ENCODE results near the gene RAB7A. TPM values are rescaled to one million over a fixed set of nuclear protein-coding genes. Genes with fewer than 3 reads are reported as not detected.

The RAB7A gene
- total and polyA plus RNA-seq, 2 donors (not counting 1 experiment from before 2014, with no cell fraction given), result 62.7 to 138 TPM

GRCh38 chr3:128820252-128820839, 94.4 kb downstream of the RAB7A start:
- no peaks in the 10 kb centered on the region for H3K79me2 ChIP-seq (ENCODE audit: control insufficient read depth, insufficient read depth, low read length)
- no peak overlapping the region for H3K27ac ChIP-seq (ENCODE audit: low read length in 2 of 2)
- Mint-ChIP-seq H3K9me3 (ENCODE audit: insufficient read depth) (no peaks in the 10 kb centered on the region), H3K4me1 (no peaks in the 10 kb centered on the region), H3K27ac (no peak overlapping the region), H3K4me3 (no peak overlapping the region), H3K27me3 (no peaks in the 10 kb centered on the region)
- no peaks in the 10 kb centered on the region for H3K9me3 ChIP-seq (ENCODE audit: control extremely low read depth in 1 of 3, control insufficient read depth in 2 of 3, insufficient read depth in 1 of 3, low read length in 2 of 3)
- DNase-seq (no peak), ATAC-seq (ENCODE audit: low read depth) (no peak)
- ChIA-PET POLR2A (no interaction called here), CTCF (interaction anchor here (1.6 kb wide), 1 partner anchor 25 kb away, joined by 5 read pairs; no protein-coding TSS in a partner anchor)
- intact Hi-C loops (cut with micrococcal nuclease), result no loop called here
- no peak for TF ChIP-seq CTCF (IDR thresholded peaks at IDR 0.05)
- no peak for TF ChIP-seq EZH2 (IDR thresholded peaks at IDR 0.05; ENCODE audit: borderline replicate concordance, insufficient read depth, low read depth, low read length, poor library complexity, severe bottlenecking)
- H4K20me1 ChIP-seq (ENCODE audit: control insufficient read depth, insufficient read depth, low read length, poor library complexity, severe bottlenecking), result no peaks in the 10 kb centered on the region
- H3K36me3 ChIP-seq (replicated peaks in 1 of 2; ENCODE audit: control extremely low read depth in 1 of 2, control insufficient read depth in 1 of 2, extremely low read depth in 1 of 2, insufficient read depth in 2 of 2, low read length in 1 of 2), result peaks cover 0 to 45% of the 10 kb centered on the region in 2 experiments
- H3K4me3 ChIP-seq (ENCODE audit: control extremely low read depth in 1 of 5, extremely low read depth in 1 of 5, insufficient read depth in 1 of 5, low read depth in 2 of 5, low read length in 4 of 5), result no peak overlapping the region
- H3K9ac ChIP-seq (ENCODE audit: low read length), result no peak overlapping the region
- H3K4me2 ChIP-seq (replicated peaks; ENCODE audit: low read depth, low read length, poor library complexity, severe bottlenecking), result no peak overlapping the region
- H3K4me1 ChIP-seq (ENCODE audit: control insufficient read depth in 2 of 2, insufficient read depth in 2 of 2, low read length in 2 of 2), result no peaks in the 10 kb centered on the region
- no peak overlapping the region for H2AFZ ChIP-seq (ENCODE audit: insufficient read depth, low read depth, low read length, poor library complexity, severe bottlenecking)
- WGBS (ENCODE audit: insufficient coverage), result 93% methylated on average over 2 of the region's 7 CpGs
- no peaks in the 10 kb centered on the region for H3K27me3 ChIP-seq (replicated peaks in 1 of 4; ENCODE audit: control extremely low read depth in 1 of 4, control insufficient read depth in 3 of 4, insufficient read depth in 4 of 4, low read length in 3 of 4)

- Histone ChIP-seq H3K27ac (ENCODE audit: low read length in 2 of 2) (no peak overlapping the region), H3K79me2 (ENCODE audit: control insufficient read depth, insufficient read depth, low read length) (no peaks in the 10 kb centered on the region), H3K4me2 (replicated peaks; ENCODE audit: low read depth, low read length, poor library complexity, severe bottlenecking) (no peak overlapping the region), H3K27me3 (replicated peaks in 1 of 4; ENCODE audit: control extremely low read depth in 1 of 4, control insufficient read depth in 3 of 4, insufficient read depth in 4 of 4, low read length in 3 of 4) (no peaks in the 10 kb centered on the region), H3K36me3 (replicated peaks in 1 of 2; ENCODE audit: control extremely low read depth in 1 of 2, control insufficient read depth in 1 of 2, extremely low read depth in 1 of 2, insufficient read depth in 2 of 2, low read length in 1 of 2) (peaks cover 0 to 24% of the 10 kb centered on the region in 2 experiments), H2AFZ (ENCODE audit: insufficient read depth, low read depth, low read length, poor library complexity, severe bottlenecking) (no peak overlapping the region), H3K4me1 (ENCODE audit: control insufficient read depth in 2 of 2, insufficient read depth in 2 of 2, low read length in 2 of 2) (no peaks in the 10 kb centered on the region), H3K4me3 (ENCODE audit: control extremely low read depth in 1 of 5, extremely low read depth in 1 of 5, insufficient read depth in 1 of 5, low read depth in 2 of 5, low read length in 4 of 5) (no peak overlapping the region), H3K9me3 (ENCODE audit: control extremely low read depth in 1 of 3, control insufficient read depth in 2 of 3, insufficient read depth in 1 of 3, low read length in 2 of 3) (no peaks in the 10 kb centered on the region), H4K20me1 (ENCODE audit: control insufficient read depth, insufficient read depth, low read length, poor library complexity, severe bottlenecking) (no peaks in the 10 kb centered on the region), H3K9ac (ENCODE audit: low read length) (no peak overlapping the region)
- Mint-ChIP-seq H3K4me1 (no peaks in the 10 kb centered on the region), H3K27ac (no peak overlapping the region), H3K27me3 (no peaks in the 10 kb centered on the region), H3K4me3 (no peak overlapping the region), H3K9me3 (ENCODE audit: insufficient read depth) (no peaks in the 10 kb centered on the region)
- 92% methylated on average over 5 of the region's 6 CpGs for WGBS (ENCODE audit: insufficient coverage)
- intact Hi-C loops (cut with micrococcal nuclease), result no loop called here
- ChIA-PET CTCF (interaction anchor here (0.7 kb wide), 1 partner anchor 23 kb away, joined by 3 read pairs; no protein-coding TSS in a partner anchor), POLR2A (no interaction called here)
- ATAC-seq (ENCODE audit: low read depth) (no peak), DNase-seq (no peak)
- TF ChIP-seq CTCF (IDR thresholded peaks at IDR 0.05) (no peak), EZH2 (IDR thresholded peaks at IDR 0.05; ENCODE audit: borderline replicate concordance, insufficient read depth, low read depth, low read length, poor library complexity, severe bottlenecking) (no peak)
Observed at GRCh38 chr3:128823008-128823407, 97.0 kb downstream of the RAB7A start.

All from B cell (primary cell).